Eye (tissue), 1 donor: ENCODE results near the gene RHOF.

ENCODE experiments used
- DNase-seq: peaks from one replicate; pipeline ENCODE4 v3.0.0-alpha.2; 2015

RHOF gene

GRCh38 chr12:121740847-121741246, 52.6 kb downstream of the RHOF start:
- no peak for DNase-seq

- DNase-seq, result peak; percentile 8
Observed at GRCh38 chr12:121738340-121738858, 55.1 kb downstream of the RHOF start.

GRCh38 chr12:121733849-121734248, 59.6 kb downstream of the RHOF start:
- DNase-seq, result no peak

GRCh38 chr12:121731473-121731872, 62.0 kb downstream of the RHOF start:
- no peak for DNase-seq

GRCh38 chr12:121729021-121729420, 64.5 kb downstream of the RHOF start:
- DNase-seq, result no peak
